ENCODE data around the gene MYO19. TPM values are rescaled to one million over a fixed set of nuclear protein-coding genes. Genes with fewer than 3 reads are reported as not detected.

The MYO19 gene
- total and polyA plus RNA-seq, 2 of the 8 experiments (the other 6 are each of a cell fraction or from before 2014, with no cell fraction given) = 126 to 163 TPM

GRCh38 chr17:36546418-36547093 is 11.9 kb upstream of the MYO19 start (continued):
- TF ChIP-seq MAX (IDR thresholded peaks at IDR 0.05) = no peak

All from H1 (cell line).